Spinal cord (tissue), 10 donors: ENCODE measurements around the gene AGBL1. TPM values are rescaled to one million over a fixed set of nuclear protein-coding genes. Genes with fewer than 3 reads are reported as not detected.
"Not testable (repeated sequence)": the region's sequence is repeated elsewhere in the genome, so short reads cannot be mapped to it uniquely, and the experiment has no call there.

ENCODE experiments used
- DNase-seq, 6 donors: peaks; one replicate each; pipeline versions ENCODE4 v3.0.0 to v3.0.0-alpha.2; 2013 to 2015; ENCODE audit warnings: low spot score in 6 of 6, low read depth in 4 of 6
- H3K27ac ChIP-seq: one replicate; pipeline ENCODE4 v1.5.1; 2013; ENCODE audit warnings: low read depth, low read length, control low read depth
- H3K27me3 ChIP-seq: one replicate; pipeline ENCODE4 v1.6.1; 2013; ENCODE audit warnings: low read length; ENCODE audit not compliant: control insufficient read depth, insufficient read depth
- H3K36me3 ChIP-seq: one replicate; pipeline ENCODE4 v1.6.1; 2013; ENCODE audit warnings: low read length; ENCODE audit not compliant: control insufficient read depth, insufficient read depth
- H3K4me1 ChIP-seq: one replicate; pipeline ENCODE4 v1.6.1; 2013; ENCODE audit warnings: low read length; ENCODE audit not compliant: control insufficient read depth, insufficient read depth
- H3K4me3 ChIP-seq: one replicate; pipeline ENCODE4 v1.5.1; 2013; ENCODE audit warnings: low read depth, low read length, control low read depth
- H3K9me3 ChIP-seq: one replicate; pipeline ENCODE4 v1.6.1; 2013; ENCODE audit warnings: low read length; ENCODE audit not compliant: control insufficient read depth, insufficient read depth
- WGBS: methylation state at CpG from one replicate; pipeline ENCODE4 v1.1.5; 2013; ENCODE audit warnings: missing lambda C conversion rate; ENCODE audit not compliant: insufficient coverage; 5-methylcytosine and 5-hydroxymethylcytosine counted together
- polyA plus RNA-seq, 2 donors: library from polyadenylated mRNA; unstranded; fragments of 120-200 nt; gene quantifications; one replicate each; pipeline ENCODE4 v1.2.1, GENCODE V29; 2013; ENCODE audit not compliant: insufficient read length in 2 of 2
- small RNA-seq: library from RNA; depleted of rRNA; stranded (forward); fragments of <200 nt; gene quantifications from one replicate; pipeline ENCODE3, GENCODE V24; 2014; ENCODE audit warnings: low replicate concordance
- total RNA-seq, 2 donors: library from RNA; depleted of rRNA in 1 of 2; stranded (reverse); fragments of 120-200 nt in 1 of 2; fragments of >200 nt in 1 of 2; gene quantifications; one replicate each; pipeline versions ENCODE4 v1.2.3 to v1.2.4, GENCODE V29; 2013 to 2014
- donor health status: healthy.

AGBL1 gene
- total and polyA plus RNA-seq, 4 donors, result 0.33 to 1.1 (median 0.45) TPM

DNA sequence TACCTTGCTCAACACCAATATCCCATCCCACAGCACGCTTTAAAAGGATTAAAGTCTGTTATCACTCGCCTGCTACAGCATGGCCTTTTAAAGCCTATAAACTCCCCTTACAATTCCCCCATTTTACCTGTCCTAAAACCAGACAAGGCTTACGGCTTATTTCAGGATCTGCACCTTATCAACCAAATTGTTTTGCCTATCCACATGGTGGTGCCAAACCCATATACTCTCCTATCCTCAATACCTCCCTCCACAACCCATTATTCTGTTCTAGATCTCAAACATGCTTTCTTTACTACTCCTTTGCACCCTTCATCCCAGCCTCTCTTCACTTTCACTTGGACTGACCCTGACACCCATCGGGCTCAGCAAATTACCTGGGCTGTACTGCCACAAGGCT, 962.9 kb downstream of the AGBL1 start:
- H3K27me3 ChIP-seq, H3K27ac ChIP-seq, DNase-seq, H3K4me3 ChIP-seq, H3K4me1 ChIP-seq, H3K36me3 ChIP-seq, H3K9me3 ChIP-seq: not testable (repeated sequence)
- WGBS, result 91% methylated on average over 4 of the region's 4 CpGs

GRCh38 chr15:87045746-87046145, 966.1 kb downstream of the AGBL1 start:
- WGBS, result no CpG with 5 or more reads among the region's 1 CpG
- H3K27ac ChIP-seq, result no peak overlapping the region
- H3K36me3 ChIP-seq, result no peaks in the 10 kb centered on the region
- no peak for DNase-seq
- H3K4me1 ChIP-seq, result no peaks in the 10 kb centered on the region
- no peak overlapping the region for H3K4me3 ChIP-seq
- no peaks in the 10 kb centered on the region for H3K27me3 ChIP-seq
- no peaks in the 10 kb centered on the region for H3K9me3 ChIP-seq

GRCh38 chr15:87047203-87047965, 967.7 kb downstream of the AGBL1 start:
- Histone ChIP-seq H3K27ac (no peak overlapping the region), H3K4me3 (no peak overlapping the region)
- 73% methylated on average over 4 of the region's 4 CpGs for WGBS

More at GRCh38 chr15:87047203-87047965, 967.7 kb downstream of the AGBL1 start:
- H3K27me3 ChIP-seq, result no peaks in the 10 kb centered on the region
- DNase-seq, result peak in 1 of 6 donors; percentile 52
- H3K9me3 ChIP-seq, result no peaks in the 10 kb centered on the region
- no peaks in the 10 kb centered on the region for H3K36me3 ChIP-seq
- H3K4me1 ChIP-seq, result no peaks in the 10 kb centered on the region

Small RNA genes lying within 50 kb of the gene (small RNA-seq; reads per million reads assigned to genes)
- not detected for gene RF00284
- gene RNA5SP400, result not detected
